ENCODE results near the gene CABLES2.

The CABLES2 gene

GRCh38 chr20:62390317-62391164 lies 16.5 kb downstream of the CABLES2 start:
- Histone ChIP-seq H3K9me2 (ENCODE audit: low read depth, low read length) (no peaks in the 10 kb centered on the region), H3F3A (ENCODE audit: insufficient read depth, low read length) (no peaks in the 10 kb centered on the region), H3K4me1 (ENCODE audit: insufficient read depth, low read length, severe bottlenecking) (peaks cover 16% of the 10 kb centered on the region), H3K9me3 (ENCODE audit: low read length) (no peaks in the 10 kb centered on the region), H3K9ac (ENCODE audit: low read length) (no peak overlapping the region), H3K4me2 (ENCODE audit: low read length) (no peak overlapping the region), H3K36me3 (ENCODE audit: insufficient read depth, low read length) (peaks cover 68% of the 10 kb centered on the region), H4K20me1 (ENCODE audit: insufficient read depth, low read length) (no peaks in the 10 kb centered on the region), H3K27me3 (ENCODE audit: insufficient read depth, low read length) (no peaks in the 10 kb centered on the region), H3K27ac (ENCODE audit: low read depth, low read length, poor library complexity, severe bottlenecking) (no peak overlapping the region), H3K4me3 (ENCODE audit: low read depth, low read length, poor library complexity, severe bottlenecking) (no peak overlapping the region), H3K79me2 (ENCODE audit: insufficient read depth, low read length) (peaks cover 23% of the 10 kb centered on the region), H2AFZ (ENCODE audit: low read length) (no peak overlapping the region)
- no peak for TF ChIP-seq CTCF (IDR thresholded peaks at IDR 0.05; ENCODE audit: low read length)
- no peak for TF ChIP-seq EZH2 (IDR thresholded peaks at IDR 0.05; ENCODE audit: borderline replicate concordance, low read length)

- Histone ChIP-seq H3K36me3 (ENCODE audit: insufficient read depth, low read length) (peaks cover 68% of the 10 kb centered on the region), H3K4me2 (ENCODE audit: low read length) (no peak overlapping the region), H4K20me1 (ENCODE audit: insufficient read depth, low read length) (no peaks in the 10 kb centered on the region), H3K4me1 (ENCODE audit: insufficient read depth, low read length, severe bottlenecking) (peaks cover 21% of the 10 kb centered on the region), H3F3A (ENCODE audit: insufficient read depth, low read length) (no peaks in the 10 kb centered on the region), H3K27me3 (ENCODE audit: insufficient read depth, low read length) (no peaks in the 10 kb centered on the region), H2AFZ (ENCODE audit: low read length) (no peak overlapping the region), H3K9me2 (ENCODE audit: low read depth, low read length) (no peaks in the 10 kb centered on the region), H3K9ac (ENCODE audit: low read length) (no peak overlapping the region), H3K79me2 (ENCODE audit: insufficient read depth, low read length) (peaks cover 27% of the 10 kb centered on the region), H3K9me3 (ENCODE audit: low read length) (no peaks in the 10 kb centered on the region), H3K27ac (ENCODE audit: low read depth, low read length, poor library complexity, severe bottlenecking) (no peak overlapping the region), H3K4me3 (ENCODE audit: low read depth, low read length, poor library complexity, severe bottlenecking) (no peak overlapping the region)
- TF ChIP-seq CTCF (IDR thresholded peaks at IDR 0.05; ENCODE audit: low read length) = no peak
- TF ChIP-seq EZH2 (IDR thresholded peaks at IDR 0.05; ENCODE audit: borderline replicate concordance, low read length) = no peak
Observed at GRCh38 chr20:62389601-62390087, 17.4 kb downstream of the CABLES2 start.

GRCh38 chr20:62388839-62389600 lies 18.1 kb downstream of the CABLES2 start:
- Histone ChIP-seq H3K4me3 (ENCODE audit: low read depth, low read length, poor library complexity, severe bottlenecking) (peak overlapping the region; percentile 100), H3K9me2 (ENCODE audit: low read depth, low read length) (no peaks in the 10 kb centered on the region), H3K36me3 (ENCODE audit: insufficient read depth, low read length) (peaks cover 65% of the 10 kb centered on the region), H4K20me1 (ENCODE audit: insufficient read depth, low read length) (no peaks in the 10 kb centered on the region), H3K79me2 (ENCODE audit: insufficient read depth, low read length) (peaks cover 27% of the 10 kb centered on the region), H3K27me3 (ENCODE audit: insufficient read depth, low read length) (no peaks in the 10 kb centered on the region), H2AFZ (ENCODE audit: low read length) (no peak overlapping the region), H3K27ac (ENCODE audit: low read depth, low read length, poor library complexity, severe bottlenecking) (no peak overlapping the region), H3K4me1 (ENCODE audit: insufficient read depth, low read length, severe bottlenecking) (peaks cover 21% of the 10 kb centered on the region), H3K9me3 (ENCODE audit: low read length) (no peaks in the 10 kb centered on the region), H3K9ac (ENCODE audit: low read length) (no peak overlapping the region; the same call in 1 of the 2 replicates), H3K4me2 (ENCODE audit: low read length) (peak overlapping the region; percentile 97), H3F3A (ENCODE audit: insufficient read depth, low read length) (no peaks in the 10 kb centered on the region)
- TF ChIP-seq CTCF (IDR thresholded peaks at IDR 0.05; ENCODE audit: low read length) (no peak; the same call in 1 of the 2 replicates), EZH2 (IDR thresholded peaks at IDR 0.05; ENCODE audit: borderline replicate concordance, low read length) (no peak)

Measured in OCI-LY1 (cell line).